GM23248 (cell line): Measurements from ENCODE around the gene SLC37A1. TPM values are rescaled to one million over a fixed set of nuclear protein-coding genes. Genes with fewer than 3 reads are reported as not detected.

Source experiments
- DNase-seq: peaks from one replicate; pipeline ENCODE4 v3.0.0-alpha.2; 2015
- H2AFZ ChIP-seq: fragments of 200-600 bp; sonication (generic); 2 replicates; pipeline ENCODE4 v1.6.1; 2016; ENCODE audit warnings: antibody characterized with exemption
- H3F3A ChIP-seq: fragments of 200-600 bp; sonication (generic); 2 replicates; pipeline ENCODE4 v1.6.1; 2016; ENCODE audit warnings: mild to moderate bottlenecking, antibody characterized with exemption, mixed run types; ENCODE audit not compliant: insufficient read depth
- H3K27ac ChIP-seq: fragments of 200-600 bp; sonication (generic); 2 replicates; pipeline ENCODE4 v1.5.1; 2016; ENCODE audit warnings: mild to moderate bottlenecking
- H3K27me3 ChIP-seq: fragments of 200-600 bp; sonication (generic); replicated peaks from 2 replicates; pipeline ENCODE4 v1.6.1; 2016; ENCODE audit warnings: mild to moderate bottlenecking; ENCODE audit not compliant: insufficient read depth
- H3K36me3 ChIP-seq: fragments of 200-600 bp; sonication (generic); 2 replicates; pipeline ENCODE4 v1.6.1; 2016; ENCODE audit warnings: low read depth, mild to moderate bottlenecking
- H3K4me1 ChIP-seq: fragments of 200-600 bp; sonication (generic); 2 replicates; pipeline ENCODE4 v1.6.1; 2016; ENCODE audit warnings: mild to moderate bottlenecking; ENCODE audit not compliant: insufficient read depth
- H3K4me2 ChIP-seq: fragments of 200-600 bp; sonication (generic); one replicate; pipeline ENCODE4 v1.6.1; 2016; ENCODE audit warnings: mild to moderate bottlenecking; ENCODE audit not compliant: unreplicated experiment
- H3K4me3 ChIP-seq: fragments of 200-600 bp; sonication (generic); 2 replicates; pipeline ENCODE4 v1.5.1; 2016; ENCODE audit warnings: mild to moderate bottlenecking
- H3K79me2 ChIP-seq: fragments of 200-600 bp; sonication (generic); 2 replicates; pipeline ENCODE4 v1.6.1; 2016; ENCODE audit warnings: mild to moderate bottlenecking; ENCODE audit not compliant: insufficient read depth
- H3K9ac ChIP-seq: fragments of 200-600 bp; sonication (generic); 2 replicates; pipeline ENCODE4 v1.6.1; 2016; ENCODE audit warnings: mild to moderate bottlenecking
- H3K9me2 ChIP-seq: fragments of 200-600 bp; sonication (generic); 2 replicates; pipeline ENCODE4 v1.6.1; 2016; ENCODE audit warnings: mixed run types, mild to moderate bottlenecking, moderate library complexity; ENCODE audit not compliant: insufficient read depth
- H3K9me3 ChIP-seq: fragments of 200-600 bp; sonication (generic); one replicate; pipeline ENCODE4 v1.6.1; 2017; ENCODE audit warnings: low read depth
- H4K20me1 ChIP-seq: fragments of 200-600 bp; sonication (generic); 2 replicates; pipeline ENCODE4 v1.6.0; 2016; ENCODE audit not compliant: insufficient read depth
- EZH2 ChIP-seq: fragments of 200-600 bp; sonication (generic); IDR thresholded peaks from 2 replicates; pipeline ENCODE4 v1.6.1; 2018; ENCODE audit warnings: antibody characterized with exemption, mild to moderate bottlenecking; ENCODE audit not compliant: insufficient read depth, poor library complexity, severe bottlenecking
- EZH2phosphoT487 ChIP-seq: fragments of 200-600 bp; sonication (generic); IDR thresholded peaks from 2 replicates; pipeline ENCODE4 v1.6.1; 2018; ENCODE audit warnings: antibody characterized with exemption, moderate library complexity, mild to moderate bottlenecking, low read depth; ENCODE audit not compliant: insufficient read depth
- WGBS, 2 experiments: methylation state at CpG; one replicate each; pipeline ENCODE4 v1.1.6; 2015 to 2017; ENCODE audit warnings: low lambda C conversion rate in 2 of 2, low coverage in 1 of 2; ENCODE audit errors: missing lambda C conversion rate in 2 of 2; 5-methylcytosine and 5-hydroxymethylcytosine counted together
- in situ Hi-C: fragments of 300-500 bp; cut with MboI; formaldehyde crosslinking; loops from 2 replicates; pipeline ENCODE4 v1.15.0; 2020
- polyA plus RNA-seq: library from polyadenylated mRNA; unstranded; fragments of >200 nt; fragmentation: Nextera tagmentation; extraction: Ambion mirVana; gene quantifications from 2 replicates; pipeline ENCODE4 v1.2.1, GENCODE V29; 2016
- total RNA-seq: library from RNA; depleted of rRNA; stranded (reverse); fragments of >200 nt; shearing (Covaris generic); gene quantifications from 2 replicates; pipeline ENCODE4 v1.2.3, GENCODE V29; 2014

The SLC37A1 gene
- total and polyA plus RNA-seq, 2 experiments from 2014 or later = not detected

DNA sequence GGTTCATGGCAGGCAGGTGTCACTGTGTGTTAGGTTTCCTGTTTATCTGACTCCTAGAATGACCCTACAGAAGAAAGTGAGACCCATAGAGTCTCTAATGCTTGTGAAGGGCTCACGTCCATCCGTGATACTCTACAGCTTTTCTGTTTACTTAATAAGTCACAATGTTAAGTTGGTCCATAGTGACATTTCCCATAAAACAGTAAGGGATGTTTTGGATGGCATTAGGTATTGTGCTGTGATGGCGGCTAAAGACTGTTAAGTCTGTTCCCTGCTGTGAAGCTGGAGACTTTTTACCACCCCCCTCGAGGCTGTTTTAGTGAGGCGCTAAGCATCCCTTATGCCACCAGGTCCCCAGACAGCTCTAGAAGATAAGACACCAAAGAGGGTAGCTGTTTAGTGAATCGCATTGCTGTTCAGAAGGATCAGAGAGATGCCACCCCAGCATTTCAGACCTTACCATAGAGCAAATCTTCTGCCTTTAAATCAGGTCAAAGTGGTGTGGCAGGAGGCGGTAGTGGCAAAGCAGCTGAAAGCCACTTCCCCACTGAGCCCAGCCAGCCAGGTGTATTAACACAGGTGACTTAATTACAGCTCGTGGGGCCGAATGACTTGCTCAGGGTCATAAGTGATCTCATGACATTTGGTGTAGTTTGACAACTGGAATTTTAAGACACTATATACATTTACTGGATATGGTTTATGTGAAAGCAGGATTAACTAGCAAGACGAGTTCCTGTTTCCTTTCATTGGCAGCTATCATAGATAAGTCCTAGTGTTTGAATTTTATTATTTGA, 25.0 kb downstream of the SLC37A1 start:
- WGBS, 2 experiments = 58 to 59% methylated on average over 10 of the region's 10 CpGs
- Histone ChIP-seq H3K27ac (no peak overlapping the region), H3K4me3 (no peak overlapping the region), H3K27me3 (peaks cover 6% of the 10 kb centered on the region; the same call in 1 of the 2 replicates), H3K36me3 (no peaks in the 10 kb centered on the region), H3K79me2 (no peaks in the 10 kb centered on the region), H3K4me1 (no peaks in the 10 kb centered on the region), H3K9me2 (no peaks in the 10 kb centered on the region), H2AFZ (no peak overlapping the region), H3K9me3 (no peaks in the 10 kb centered on the region), H3F3A (no peaks in the 10 kb centered on the region), H3K9ac (no peak overlapping the region), H4K20me1 (no peaks in the 10 kb centered on the region), H3K4me2 (no peak overlapping the region)
- DNase-seq = no peak
- TF ChIP-seq EZH2phosphoT487 (no peak), EZH2 (no peak)
- in situ Hi-C loops = no loop called here

DNA sequence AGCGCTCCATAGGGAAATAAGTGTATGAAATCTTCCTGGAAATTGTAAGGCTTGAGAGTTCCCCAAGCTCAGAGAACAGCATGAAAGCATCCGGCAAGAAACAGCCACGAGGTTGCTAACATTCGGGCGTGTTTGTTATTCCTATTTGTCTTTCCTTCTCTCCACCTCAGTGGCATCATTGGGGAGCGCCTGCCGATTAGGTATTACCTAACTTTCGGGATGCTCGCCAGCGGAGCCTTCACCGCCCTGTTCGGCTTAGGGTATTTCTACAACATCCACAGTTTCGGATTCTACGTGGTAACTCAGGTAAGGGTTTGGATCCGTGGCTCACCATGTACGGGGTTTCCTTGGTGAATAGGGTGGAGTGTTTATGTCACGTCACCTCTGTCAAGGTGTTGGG, 25.7 kb downstream of the SLC37A1 start:
- H3K4me1 ChIP-seq = no peaks in the 10 kb centered on the region
- DNase-seq = no peak
- TF ChIP-seq EZH2 (no peak), EZH2phosphoT487 (no peak)
- H3K9me2 ChIP-seq = no peaks in the 10 kb centered on the region
- 71 to 75% methylated on average over 17 of the region's 17 CpGs for WGBS, 2 experiments
- no peak overlapping the region for H3K4me3 ChIP-seq
- no peak overlapping the region for H3K9ac ChIP-seq
- no peaks in the 10 kb centered on the region for H3K36me3 ChIP-seq
- H3K9me3 ChIP-seq = no peaks in the 10 kb centered on the region
- no peak overlapping the region for H3K4me2 ChIP-seq
- no peaks in the 10 kb centered on the region for H4K20me1 ChIP-seq
- H3K27ac ChIP-seq = no peak overlapping the region
- no peaks in the 10 kb centered on the region for H3F3A ChIP-seq
- peaks cover 6% of the 10 kb centered on the region; the same call in 1 of the 2 replicates for H3K27me3 ChIP-seq
- in situ Hi-C loops = no loop called here
- no peaks in the 10 kb centered on the region for H3K79me2 ChIP-seq
- no peak overlapping the region for H2AFZ ChIP-seq

- no peak overlapping the region for H3K4me2 ChIP-seq
- TF ChIP-seq EZH2phosphoT487 = no peak
- TF ChIP-seq EZH2 = no peak
- H3K9me2 ChIP-seq = no peaks in the 10 kb centered on the region
- H3K9me3 ChIP-seq = no peaks in the 10 kb centered on the region
- H3K9ac ChIP-seq = no peak overlapping the region
- H4K20me1 ChIP-seq = no peaks in the 10 kb centered on the region
- H3K36me3 ChIP-seq = no peaks in the 10 kb centered on the region
- H3K27ac ChIP-seq = no peak overlapping the region
- H3K79me2 ChIP-seq = no peaks in the 10 kb centered on the region
- no peaks in the 10 kb centered on the region for H3K4me1 ChIP-seq
- H3K27me3 ChIP-seq = peaks cover 6% of the 10 kb centered on the region; the same call in 1 of the 2 replicates
- in situ Hi-C loops = no loop called here
- 61 to 68% methylated on average over 7 of the region's 7 CpGs for WGBS, 2 experiments
- no peak overlapping the region for H3K4me3 ChIP-seq
- H2AFZ ChIP-seq = no peak overlapping the region
- H3F3A ChIP-seq = no peaks in the 10 kb centered on the region
- peak; percentile 6 for DNase-seq
Measured at GRCh38 chr21:42539931-42540343, 26.3 kb downstream of the SLC37A1 start.

DNA sequence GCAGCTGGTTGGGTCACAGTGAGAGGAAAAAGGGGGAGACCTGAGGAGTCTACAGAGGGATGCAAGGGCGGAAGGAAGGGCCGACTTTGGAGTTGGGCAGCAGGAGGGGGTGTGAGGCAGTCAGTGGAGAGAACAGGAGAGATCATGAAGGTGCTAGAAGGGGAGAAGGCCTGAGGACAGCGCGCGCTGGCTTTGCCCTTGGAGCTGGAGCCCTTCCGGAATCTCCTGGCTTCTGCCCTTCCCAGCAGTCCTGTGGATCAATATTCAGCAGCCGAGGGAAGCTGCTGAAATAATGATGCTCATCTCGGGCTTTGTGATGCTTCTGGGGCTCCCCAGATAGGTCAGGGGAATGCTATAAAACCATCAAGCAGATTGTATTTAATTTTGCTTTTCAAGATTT, 26.7 kb downstream of the SLC37A1 start:
- H3K79me2 ChIP-seq = no peaks in the 10 kb centered on the region
- H3K36me3 ChIP-seq = no peaks in the 10 kb centered on the region
- H4K20me1 ChIP-seq = no peaks in the 10 kb centered on the region
- peaks cover 6% of the 10 kb centered on the region; the same call in 1 of the 2 replicates for H3K27me3 ChIP-seq
- in situ Hi-C loops = no loop called here
- no peaks in the 10 kb centered on the region for H3F3A ChIP-seq
- DNase-seq = no peak
- H3K4me2 ChIP-seq = no peak overlapping the region
- H3K4me3 ChIP-seq = no peak overlapping the region
- 68 to 71% methylated on average over 8 of the region's 8 CpGs for WGBS, 2 experiments
- no peaks in the 10 kb centered on the region for H3K9me2 ChIP-seq
- no peak overlapping the region for H3K27ac ChIP-seq
- no peak overlapping the region for H3K9ac ChIP-seq
- H3K4me1 ChIP-seq = no peaks in the 10 kb centered on the region
- H2AFZ ChIP-seq = no peak overlapping the region
- no peaks in the 10 kb centered on the region for H3K9me3 ChIP-seq
- no peak for TF ChIP-seq EZH2phosphoT487
- TF ChIP-seq EZH2 = no peak
